ENCODE results near the gene CES5A.
"Not testable (repeated sequence)": the region's sequence is repeated elsewhere in the genome, so short reads cannot be mapped to it uniquely, and the experiment has no call there.

CES5A gene

DNA sequence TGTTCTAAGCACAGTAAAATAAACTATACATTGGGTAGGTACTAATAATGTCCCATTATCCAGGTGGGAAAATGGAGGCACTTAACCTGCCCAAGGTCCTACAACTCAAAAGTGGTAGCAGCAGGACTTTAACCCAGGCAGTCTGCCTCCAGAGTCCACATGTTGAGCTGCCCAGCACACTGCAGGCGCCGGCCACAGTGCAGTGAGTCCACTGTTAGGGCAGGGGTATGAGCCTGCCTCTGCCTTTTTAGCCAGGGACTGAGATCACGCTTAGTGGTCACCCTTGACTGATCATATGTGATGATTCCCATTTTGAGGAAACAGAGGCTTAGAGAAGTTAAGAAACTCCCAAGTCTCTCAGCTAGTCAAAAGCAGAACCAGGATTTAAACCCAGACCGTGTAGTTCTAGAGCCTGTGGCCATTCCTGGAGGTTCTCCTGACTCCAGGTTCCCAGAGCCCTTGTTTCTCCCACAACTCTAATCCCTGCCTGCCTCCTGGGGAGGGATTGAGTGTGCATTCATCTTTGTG is 50.6 kb downstream of the CES5A start:
- TF ChIP-seq, protein P1, sequence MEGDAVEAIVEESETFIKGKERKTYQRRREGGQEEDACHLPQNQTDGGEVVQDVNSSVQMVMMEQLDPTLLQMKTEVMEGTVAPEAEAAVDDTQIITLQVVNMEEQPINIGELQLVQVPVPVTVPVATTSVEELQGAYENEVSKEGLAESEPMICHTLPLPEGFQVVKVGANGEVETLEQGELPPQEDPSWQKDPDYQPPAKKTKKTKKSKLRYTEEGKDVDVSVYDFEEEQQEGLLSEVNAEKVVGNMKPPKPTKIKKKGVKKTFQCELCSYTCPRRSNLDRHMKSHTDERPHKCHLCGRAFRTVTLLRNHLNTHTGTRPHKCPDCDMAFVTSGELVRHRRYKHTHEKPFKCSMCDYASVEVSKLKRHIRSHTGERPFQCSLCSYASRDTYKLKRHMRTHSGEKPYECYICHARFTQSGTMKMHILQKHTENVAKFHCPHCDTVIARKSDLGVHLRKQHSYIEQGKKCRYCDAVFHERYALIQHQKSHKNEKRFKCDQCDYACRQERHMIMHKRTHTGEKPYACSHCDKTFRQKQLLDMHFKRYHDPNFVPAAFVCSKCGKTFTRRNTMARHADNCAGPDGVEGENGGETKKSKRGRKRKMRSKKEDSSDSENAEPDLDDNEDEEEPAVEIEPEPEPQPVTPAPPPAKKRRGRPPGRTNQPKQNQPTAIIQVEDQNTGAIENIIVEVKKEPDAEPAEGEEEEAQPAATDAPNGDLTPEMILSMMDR (IDR thresholded peaks at IDR 0.05; ENCODE audit: control insufficient read depth, insufficient read depth, low read depth, low read length, missing control alignments): no peak

DNA sequence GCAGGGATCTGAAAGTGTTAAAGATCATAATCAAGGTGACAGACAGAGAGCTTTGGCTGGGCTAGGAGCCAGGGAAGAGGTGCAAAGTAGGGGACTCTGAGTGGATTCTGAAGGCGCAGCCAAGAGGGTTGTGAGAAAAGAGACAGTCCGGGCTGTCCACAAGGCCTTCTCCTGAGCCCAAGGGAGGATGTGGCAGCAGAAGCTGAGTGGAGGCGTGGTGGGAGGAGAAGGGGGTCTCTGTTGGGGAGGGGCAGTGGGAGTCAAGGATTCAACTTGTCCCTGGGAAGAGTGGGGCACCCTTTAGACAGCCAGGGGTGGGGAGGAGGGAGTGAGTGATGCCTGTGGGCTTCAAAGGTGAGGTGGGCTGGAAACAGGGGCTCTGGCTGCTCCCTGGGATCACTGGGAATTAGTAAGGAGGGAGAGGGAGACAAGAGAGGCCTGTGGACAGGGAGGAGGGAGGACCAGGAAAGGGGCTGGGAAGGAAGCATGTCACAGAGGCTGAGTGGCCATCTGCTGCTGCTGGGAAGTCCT is 52.8 kb downstream of the CES5A start:
- TF ChIP-seq, protein P1 (IDR thresholded peaks at IDR 0.05; ENCODE audit: control insufficient read depth, insufficient read depth, low read depth, low read length, missing control alignments): no peak
- DNase-seq (ENCODE audit: low read depth): no peak
- no peak overlapping the region for H3K4me3 ChIP-seq (ENCODE audit: control insufficient read depth, low read depth, low read length)

More for the DNA sequence above, 50.6 kb downstream of the CES5A start:
- DNase-seq (ENCODE audit: low read depth): no peak
- H3K4me3 ChIP-seq (ENCODE audit: control insufficient read depth, low read depth, low read length): no peak overlapping the region

DNA sequence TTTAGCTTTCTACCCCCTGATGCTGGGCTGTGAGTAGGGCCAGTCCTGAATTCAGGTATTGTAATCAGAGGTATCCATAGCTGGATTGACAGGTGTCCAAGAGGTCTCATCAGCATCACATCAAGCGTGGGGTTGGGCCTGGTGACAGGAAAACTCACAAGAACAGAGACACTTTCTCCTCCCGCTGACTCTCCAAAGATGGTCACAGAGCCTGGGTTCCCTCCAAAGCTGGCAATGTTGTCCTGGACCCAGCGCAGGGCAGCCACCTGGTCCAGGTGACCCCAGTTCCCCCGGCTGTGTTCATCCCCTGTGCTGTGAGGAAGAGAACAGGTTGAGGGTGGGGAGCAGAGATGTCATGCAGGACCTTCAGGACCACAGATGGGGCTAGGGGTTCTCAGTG is 54.0 kb downstream of the CES5A start:
- no peak for DNase-seq (ENCODE audit: low read depth)
- TF ChIP-seq, protein P1 (IDR thresholded peaks at IDR 0.05; ENCODE audit: control insufficient read depth, insufficient read depth, low read depth, low read length, missing control alignments): no peak
- no peak overlapping the region for H3K4me3 ChIP-seq (ENCODE audit: control insufficient read depth, low read depth, low read length)

DNA sequence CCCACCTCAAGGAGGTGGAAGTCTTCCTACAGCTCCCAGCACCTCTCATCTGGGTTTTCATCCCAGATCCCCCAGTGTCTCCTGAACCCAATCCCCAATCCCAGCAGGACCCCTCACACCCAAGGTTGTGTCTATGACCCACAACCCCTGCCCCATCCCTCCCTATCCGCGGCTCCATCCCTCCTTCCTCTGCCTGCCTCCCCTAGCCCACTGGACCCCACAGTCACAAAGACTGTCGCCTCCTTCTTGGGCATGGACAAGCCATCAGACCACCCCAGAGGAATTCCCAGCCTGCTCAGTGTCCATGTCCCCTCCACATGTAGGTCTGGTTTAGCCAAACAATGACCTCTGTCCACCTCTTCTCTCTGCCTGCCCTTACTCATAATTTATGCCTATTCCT is 54.6 kb downstream of the CES5A start:
- no peak for DNase-seq (ENCODE audit: low read depth)
- H3K4me3 ChIP-seq (ENCODE audit: control insufficient read depth, low read depth, low read length): no peak overlapping the region
- TF ChIP-seq, protein P1 (IDR thresholded peaks at IDR 0.05; ENCODE audit: control insufficient read depth, insufficient read depth, low read depth, low read length, missing control alignments): no peak

DNA sequence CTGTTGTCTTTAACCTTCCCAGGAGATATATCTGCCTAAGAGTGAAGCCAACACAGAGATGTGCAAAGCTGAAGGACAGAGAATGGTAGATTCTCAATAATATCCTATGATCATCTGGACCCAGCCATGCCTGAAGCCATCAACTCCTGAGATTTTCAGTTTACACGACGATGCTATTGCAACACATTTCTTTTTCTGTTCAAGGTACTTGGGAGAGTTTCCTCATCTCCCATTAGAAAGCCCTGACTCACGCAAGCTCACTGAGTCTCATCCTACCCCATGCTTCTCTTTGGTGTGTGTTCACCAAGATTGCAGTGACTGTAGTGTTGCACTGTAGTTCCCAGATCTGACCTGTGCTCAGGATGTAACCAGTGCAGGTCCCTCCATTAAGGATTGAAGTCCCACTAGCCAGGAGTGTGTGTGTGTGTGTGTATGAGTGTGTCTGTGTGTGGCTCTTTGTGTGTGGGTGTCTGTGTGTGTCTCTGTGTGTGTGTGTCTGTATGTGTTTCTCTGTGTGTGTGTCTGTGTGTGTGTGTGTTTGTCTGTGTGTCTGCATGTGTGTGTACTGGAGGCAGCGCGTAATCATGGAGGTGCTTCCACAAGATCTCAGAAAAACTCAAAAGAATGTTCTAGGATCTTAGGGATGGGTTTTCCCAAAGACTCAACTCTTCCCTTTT is 57.8 kb downstream of the CES5A start:
- DNase-seq (ENCODE audit: low read depth): no peak
- TF ChIP-seq, protein P1 (IDR thresholded peaks at IDR 0.05; ENCODE audit: control insufficient read depth, insufficient read depth, low read depth, low read length, missing control alignments): no peak
- H3K4me3 ChIP-seq (ENCODE audit: control insufficient read depth, low read depth, low read length): no peak overlapping the region

DNA sequence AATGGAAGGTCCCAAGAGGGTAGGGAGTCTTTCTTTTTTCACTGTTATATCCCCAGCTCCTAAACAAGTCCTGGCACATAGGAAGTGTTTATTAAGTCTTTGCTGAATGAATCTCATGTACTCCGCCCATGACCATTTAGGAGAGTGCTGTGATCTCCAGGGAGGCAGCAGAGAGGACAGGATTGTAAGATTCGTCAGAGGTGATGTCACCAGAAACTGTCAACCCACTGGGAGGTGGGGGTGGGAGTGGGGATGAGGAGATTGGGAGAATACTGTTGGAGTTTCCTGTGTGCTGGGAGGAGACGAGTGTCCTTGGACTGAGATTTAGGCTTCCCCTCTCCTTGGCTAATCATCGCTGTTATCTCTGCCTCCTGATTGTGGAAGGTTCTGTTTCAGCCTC is 59.0 kb downstream of the CES5A start:
- not testable (repeated sequence) for DNase-seq (ENCODE audit: low read depth); H3K4me3 ChIP-seq (ENCODE audit: control insufficient read depth, low read depth, low read length)

DNA sequence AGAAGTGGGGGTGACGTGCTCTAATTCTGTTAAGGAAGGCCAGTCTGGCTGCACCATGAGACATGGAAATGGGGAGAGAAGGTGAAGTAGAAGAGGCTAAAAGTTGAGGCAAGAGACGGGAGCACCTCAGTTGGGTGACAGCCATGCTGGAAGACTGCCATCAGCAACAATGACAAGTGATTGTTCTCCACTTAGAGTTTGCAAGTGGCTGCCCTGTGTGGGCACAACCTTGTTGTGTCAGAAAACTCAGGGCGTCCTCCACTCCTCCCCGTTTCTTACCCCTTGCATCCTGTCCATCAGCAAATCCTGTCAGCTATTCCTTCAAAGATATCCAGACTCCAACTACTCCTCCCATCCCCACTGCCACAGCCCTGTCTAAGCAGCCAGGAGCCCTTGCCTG is 59.9 kb downstream of the CES5A start:
- DNase-seq (ENCODE audit: low read depth): no peak
- no peak overlapping the region for H3K4me3 ChIP-seq (ENCODE audit: control insufficient read depth, low read depth, low read length)
- TF ChIP-seq, protein P1 (IDR thresholded peaks at IDR 0.05; ENCODE audit: control insufficient read depth, insufficient read depth, low read depth, low read length, missing control alignments): no peak

DNA sequence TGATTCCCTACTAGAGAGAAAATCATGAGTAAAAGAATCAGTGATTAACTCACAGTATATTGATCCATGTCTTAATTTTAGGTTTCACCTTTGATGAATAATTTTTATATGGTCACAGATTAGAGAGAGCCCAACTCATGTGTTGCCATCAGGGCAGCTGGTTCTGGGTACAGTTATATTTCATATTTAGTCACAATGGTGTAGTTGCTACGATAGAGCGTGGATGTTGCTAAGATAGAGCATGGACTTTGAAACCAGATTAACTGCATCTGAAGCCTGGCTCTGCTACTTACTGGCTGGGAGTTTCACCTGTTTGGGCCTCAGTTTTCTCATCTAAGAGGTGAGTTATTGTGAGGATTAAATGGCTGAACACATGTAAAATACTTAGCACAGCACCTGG is 61.0 kb downstream of the CES5A start:
- not testable (repeated sequence) for H3K4me3 ChIP-seq (ENCODE audit: control insufficient read depth, low read depth, low read length); DNase-seq (ENCODE audit: low read depth)

DNA sequence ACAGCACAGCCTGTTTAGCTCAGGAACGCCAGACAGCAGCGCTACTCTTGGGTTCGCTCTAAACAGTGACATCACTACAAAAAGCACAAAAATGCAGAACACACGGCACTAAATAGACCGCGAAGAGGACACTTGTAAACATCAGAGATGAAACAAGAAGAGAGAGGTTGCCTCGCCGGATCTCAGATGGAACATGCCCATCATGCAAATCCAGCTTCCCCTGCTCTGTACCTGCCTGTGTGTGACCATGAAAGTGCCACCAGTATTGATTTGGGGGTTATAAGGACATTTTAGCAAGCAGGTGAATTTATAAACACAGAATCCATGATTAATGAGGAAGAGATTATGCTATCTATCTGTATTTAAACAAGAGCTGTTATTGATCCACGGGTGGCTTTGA is 61.4 kb downstream of the CES5A start:
- H3K4me3 ChIP-seq (ENCODE audit: control insufficient read depth, low read depth, low read length); DNase-seq (ENCODE audit: low read depth): not testable (repeated sequence)

Data from AG09309 (cell line).